GM12874 (cell line): ENCODE measurements around the gene MORN1.

Source experiments
- TF ChIP-seq, protein P1 (sequence below): IDR thresholded peaks from 2 replicates; pipeline ENCODE4 v1.5.1; 2011; ENCODE audit warnings: low read depth, mild to moderate bottlenecking, control low read depth, low read length, moderate library complexity; ENCODE audit not compliant: insufficient read depth

Gene MORN1

DNA sequence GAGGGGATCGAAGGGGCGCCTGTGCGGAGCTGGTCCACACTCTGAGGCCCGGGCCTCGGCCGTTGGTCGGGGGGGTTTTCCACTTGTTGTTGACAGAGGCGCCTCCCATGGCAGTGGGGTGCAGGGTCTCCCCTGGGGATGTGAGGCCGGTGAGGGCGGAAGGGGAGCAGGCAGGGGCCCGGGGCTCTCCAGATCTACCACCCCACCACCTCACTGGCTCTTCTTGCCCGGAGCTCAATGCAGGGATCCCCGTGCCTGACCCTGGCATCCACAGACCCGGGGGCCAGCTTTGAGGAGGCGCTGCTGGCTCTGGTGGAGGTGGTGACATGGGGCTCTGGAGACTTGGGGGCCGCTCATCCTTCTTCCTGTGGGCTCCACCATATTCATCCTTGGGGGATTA is 28.1 kb upstream of the MORN1 start:
- TF ChIP-seq, protein P1, sequence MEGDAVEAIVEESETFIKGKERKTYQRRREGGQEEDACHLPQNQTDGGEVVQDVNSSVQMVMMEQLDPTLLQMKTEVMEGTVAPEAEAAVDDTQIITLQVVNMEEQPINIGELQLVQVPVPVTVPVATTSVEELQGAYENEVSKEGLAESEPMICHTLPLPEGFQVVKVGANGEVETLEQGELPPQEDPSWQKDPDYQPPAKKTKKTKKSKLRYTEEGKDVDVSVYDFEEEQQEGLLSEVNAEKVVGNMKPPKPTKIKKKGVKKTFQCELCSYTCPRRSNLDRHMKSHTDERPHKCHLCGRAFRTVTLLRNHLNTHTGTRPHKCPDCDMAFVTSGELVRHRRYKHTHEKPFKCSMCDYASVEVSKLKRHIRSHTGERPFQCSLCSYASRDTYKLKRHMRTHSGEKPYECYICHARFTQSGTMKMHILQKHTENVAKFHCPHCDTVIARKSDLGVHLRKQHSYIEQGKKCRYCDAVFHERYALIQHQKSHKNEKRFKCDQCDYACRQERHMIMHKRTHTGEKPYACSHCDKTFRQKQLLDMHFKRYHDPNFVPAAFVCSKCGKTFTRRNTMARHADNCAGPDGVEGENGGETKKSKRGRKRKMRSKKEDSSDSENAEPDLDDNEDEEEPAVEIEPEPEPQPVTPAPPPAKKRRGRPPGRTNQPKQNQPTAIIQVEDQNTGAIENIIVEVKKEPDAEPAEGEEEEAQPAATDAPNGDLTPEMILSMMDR: no peak

DNA sequence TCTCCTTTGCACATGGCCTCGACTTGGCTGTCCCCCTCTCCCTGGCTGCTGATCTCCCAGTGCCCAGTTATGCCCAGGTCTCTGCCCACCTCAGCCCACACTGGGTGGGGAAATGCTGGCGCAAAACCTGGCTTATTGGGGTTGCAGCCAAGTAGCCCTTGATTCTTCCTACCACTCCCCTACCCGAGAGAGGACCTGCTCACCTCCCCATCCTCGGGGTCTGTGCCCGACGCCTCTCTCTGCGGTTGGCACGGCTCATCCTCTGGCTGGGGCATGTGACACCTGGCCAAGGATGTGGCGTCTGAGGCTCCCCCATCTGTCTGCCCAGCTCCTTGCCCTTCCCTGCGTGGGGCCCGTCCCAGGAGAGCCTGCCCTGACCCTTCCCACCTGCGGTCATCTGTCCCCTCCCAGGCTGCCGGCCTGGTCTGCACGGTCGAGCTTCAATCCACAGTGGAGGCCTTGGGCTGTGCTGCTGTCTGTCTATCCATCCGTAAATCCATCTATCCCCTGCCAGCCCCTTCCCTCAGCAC is 27.5 kb upstream of the MORN1 start:
- TF ChIP-seq, protein P1: no peak

DNA sequence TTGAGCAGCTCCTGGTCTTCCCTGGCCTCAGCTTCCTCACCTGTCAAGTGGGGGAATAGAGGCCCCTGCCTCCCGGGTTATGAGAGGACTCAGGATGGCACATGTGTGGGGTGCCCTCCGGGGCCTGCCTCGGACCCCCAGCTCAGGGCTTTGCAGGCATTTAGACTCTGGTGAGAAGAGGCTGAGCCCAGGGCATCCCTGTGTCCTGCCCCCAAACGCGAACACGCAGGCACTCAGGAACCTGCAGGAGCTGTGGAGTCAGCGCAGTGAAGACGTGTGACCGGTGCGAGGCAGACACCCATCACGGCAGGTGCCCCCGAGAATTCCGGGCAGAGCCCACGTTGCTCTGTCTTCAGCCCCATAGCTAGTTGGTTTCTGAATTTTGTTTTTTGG is 26.5 kb upstream of the MORN1 start:
- TF ChIP-seq, protein P1: no peak

DNA sequence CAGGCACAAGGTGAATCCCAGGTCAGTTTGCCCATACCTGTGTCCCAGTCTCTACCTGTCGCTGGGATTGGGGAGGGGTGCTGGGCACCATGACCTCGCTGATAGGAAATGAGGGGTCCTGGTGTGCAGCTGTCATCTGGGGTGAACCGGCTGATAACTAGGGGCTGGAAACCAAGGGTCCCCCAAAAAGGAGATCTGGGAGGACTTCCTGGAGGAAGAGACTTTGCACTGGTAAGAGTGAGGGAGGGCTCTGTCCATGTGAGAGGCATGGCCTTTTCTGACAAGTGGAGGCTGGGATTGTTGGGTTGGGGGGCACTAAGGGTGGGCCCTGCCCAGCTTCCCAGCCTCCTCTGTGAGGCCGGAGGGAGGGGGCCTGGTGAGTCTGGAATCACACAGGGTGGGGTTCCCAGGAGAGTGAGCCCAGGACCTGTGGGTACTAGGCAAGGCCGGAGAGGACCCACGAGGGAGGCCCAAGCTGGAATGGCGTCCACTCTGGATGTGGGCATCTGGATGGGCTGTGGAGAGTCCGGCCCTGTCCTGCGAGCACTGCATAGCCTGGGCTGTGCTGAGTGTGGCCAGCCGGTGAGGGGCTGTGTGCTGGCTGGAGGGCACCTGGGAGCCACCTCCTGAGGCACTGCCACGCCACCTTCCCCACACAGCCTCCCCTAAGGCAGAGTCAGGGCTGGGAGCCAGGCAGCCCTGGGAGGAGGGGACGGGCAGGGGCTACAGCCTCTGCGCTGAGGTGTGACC is 25.9 kb upstream of the MORN1 start:
- TF ChIP-seq, protein P1: no peak

DNA sequence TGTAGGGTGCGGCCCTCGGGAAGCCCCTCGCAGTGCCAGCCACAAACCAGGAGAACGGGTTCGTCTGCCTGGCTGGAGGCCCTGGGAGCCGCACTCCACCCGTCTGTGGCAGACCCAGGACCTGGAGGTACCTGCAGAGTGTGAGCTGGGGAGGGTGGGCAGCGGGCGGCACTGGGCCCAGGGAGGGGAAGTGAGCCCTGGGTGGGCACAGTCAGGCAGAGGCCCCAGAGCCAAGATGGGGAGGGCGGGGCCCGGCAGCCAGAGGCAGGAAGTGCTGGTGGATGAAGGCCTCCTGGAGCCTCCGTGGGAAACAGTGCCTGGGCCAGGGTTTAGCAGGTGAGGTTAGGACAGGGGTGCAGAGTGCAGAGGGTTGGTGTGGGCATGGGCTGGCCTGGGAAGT is 25.0 kb upstream of the MORN1 start:
- TF ChIP-seq, protein P1: no peak

DNA sequence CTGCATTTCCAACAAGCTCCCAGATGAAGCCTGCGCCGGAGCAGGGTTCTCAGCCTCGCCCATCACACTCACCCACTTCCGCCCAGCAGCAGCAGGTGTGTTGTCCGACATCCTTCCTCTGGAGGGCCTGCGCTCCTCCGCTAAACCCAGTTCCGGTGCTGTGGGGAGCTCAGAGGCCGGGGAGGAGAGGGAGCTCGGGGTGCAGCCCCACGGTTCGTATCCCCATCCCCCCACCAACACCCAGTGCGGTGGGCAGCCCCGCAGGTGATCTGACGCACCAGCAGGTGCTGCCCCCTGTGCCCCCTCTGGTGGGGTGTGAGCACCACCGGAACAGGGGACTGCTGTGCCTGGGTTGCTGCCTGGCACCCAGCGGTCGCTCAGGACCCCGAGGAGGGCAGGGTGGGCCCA is 24.5 kb upstream of the MORN1 start:
- TF ChIP-seq, protein P1: no peak

DNA sequence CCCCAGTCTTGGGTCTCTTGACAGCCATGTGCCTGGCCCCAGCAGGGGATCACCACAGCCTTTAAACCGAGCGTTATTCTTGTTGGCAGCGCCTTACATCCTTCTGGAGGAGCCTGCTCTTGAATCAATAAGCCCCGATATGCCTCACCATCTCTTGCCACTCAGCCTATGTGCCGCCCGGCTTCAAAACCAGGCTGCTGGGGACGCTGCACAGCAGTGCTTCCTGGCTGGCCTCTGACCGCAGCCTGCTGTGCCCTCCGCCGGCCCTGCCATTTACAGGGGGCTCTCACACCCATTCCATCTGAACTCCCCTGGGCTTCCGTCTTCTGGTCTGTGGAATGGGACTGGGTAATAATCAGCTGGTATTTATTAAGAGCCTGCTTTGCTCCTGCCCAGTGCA is 24.0 kb upstream of the MORN1 start:
- TF ChIP-seq, protein P1: no peak
